Measurements from ENCODE around the gene THSD7A. TPM values are rescaled to one million over a fixed set of nuclear protein-coding genes. Genes with fewer than 3 reads are reported as not detected.

Gene THSD7A
- total RNA-seq, 1 experiment from 2014 or later: 0.68 TPM

DNA sequence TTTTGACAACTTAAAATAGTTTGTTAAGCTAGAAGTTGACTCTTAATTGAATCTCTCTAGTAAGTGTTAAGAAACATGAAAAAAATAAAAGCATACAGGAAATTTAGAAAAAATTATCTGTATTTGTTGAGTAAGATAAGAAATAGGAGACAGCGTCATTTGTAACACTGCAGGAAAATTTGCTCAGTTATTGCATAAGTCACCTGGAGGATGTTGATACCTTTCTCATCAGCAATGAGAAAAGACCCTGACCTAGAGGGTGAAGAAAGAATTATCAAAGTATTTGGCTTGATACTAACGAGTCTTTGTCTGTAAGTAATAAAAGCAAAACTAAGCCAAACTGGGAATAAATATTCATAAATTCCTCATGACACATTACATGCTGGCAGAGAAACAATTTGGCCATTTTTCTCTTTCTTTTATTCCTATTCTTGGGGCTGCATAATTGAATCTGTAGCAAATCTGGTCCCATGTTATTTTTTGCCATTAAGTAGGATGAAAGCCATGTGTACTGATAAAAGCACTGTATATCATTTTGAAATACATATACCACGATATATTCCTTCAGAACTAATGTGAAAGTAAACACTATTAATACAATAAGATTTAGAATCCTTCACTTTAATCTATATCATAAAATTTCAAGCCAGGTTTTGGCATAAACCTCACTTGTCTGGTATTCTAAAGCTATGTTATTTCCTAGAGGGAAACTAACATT is 362.8 kb downstream of the THSD7A start:
- H3K4me1 Mint-ChIP-seq: peaks cover 3% of the 10 kb centered on the region; the same call in 1 of the 2 replicates
- TF ChIP-seq, protein P1, sequence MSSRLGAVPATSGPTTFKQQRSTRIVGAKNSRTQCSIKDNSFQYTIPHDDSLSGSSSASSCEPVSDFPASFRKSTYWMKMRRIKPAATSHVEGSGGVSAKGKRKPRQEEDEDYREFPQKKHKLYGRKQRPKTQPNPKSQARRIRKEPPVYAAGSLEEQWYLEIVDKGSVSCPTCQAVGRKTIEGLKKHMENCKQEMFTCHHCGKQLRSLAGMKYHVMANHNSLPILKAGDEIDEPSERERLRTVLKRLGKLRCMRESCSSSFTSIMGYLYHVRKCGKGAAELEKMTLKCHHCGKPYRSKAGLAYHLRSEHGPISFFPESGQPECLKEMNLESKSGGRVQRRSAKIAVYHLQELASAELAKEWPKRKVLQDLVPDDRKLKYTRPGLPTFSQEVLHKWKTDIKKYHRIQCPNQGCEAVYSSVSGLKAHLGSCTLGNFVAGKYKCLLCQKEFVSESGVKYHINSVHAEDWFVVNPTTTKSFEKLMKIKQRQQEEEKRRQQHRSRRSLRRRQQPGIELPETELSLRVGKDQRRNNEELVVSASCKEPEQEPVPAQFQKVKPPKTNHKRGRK (CRISPR knock-in tag; IDR thresholded peaks at IDR 0.05; ENCODE audit: borderline replicate concordance): no peak
- TF ChIP-seq JAZF1 (CRISPR knock-in tag; IDR thresholded peaks at IDR 0.05): no peak
- TF ChIP-seq ZNF138 (CRISPR knock-in tag; conservative IDR thresholded peaks at IDR 0.05): no peak
- no peak for TF ChIP-seq ZNF281 (CRISPR knock-in tag; IDR thresholded peaks at IDR 0.05)
- no peak for TF ChIP-seq ZNF317 (CRISPR knock-in tag; IDR thresholded peaks at IDR 0.05; ENCODE audit: borderline replicate concordance, low read depth)
- no peak for TF ChIP-seq JUN (CRISPR knock-in tag; IDR thresholded peaks at IDR 0.05)
- no peak for TF ChIP-seq PRRX2 (CRISPR knock-in tag; IDR thresholded peaks at IDR 0.05)
- TF ChIP-seq CREB1 (CRISPR knock-in tag; IDR thresholded peaks at IDR 0.05): no peak
- no peak for TF ChIP-seq HMGXB4 (CRISPR knock-in tag; IDR thresholded peaks at IDR 0.05)
- TF ChIP-seq MYBL2 (CRISPR knock-in tag; IDR thresholded peaks at IDR 0.05): no peak
- TF ChIP-seq, protein P2, sequence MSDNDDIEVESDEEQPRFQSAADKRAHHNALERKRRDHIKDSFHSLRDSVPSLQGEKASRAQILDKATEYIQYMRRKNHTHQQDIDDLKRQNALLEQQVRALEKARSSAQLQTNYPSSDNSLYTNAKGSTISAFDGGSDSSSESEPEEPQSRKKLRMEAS (CRISPR knock-in tag; IDR thresholded peaks at IDR 0.05): no peak
- TF ChIP-seq USF2 (CRISPR knock-in tag; IDR thresholded peaks at IDR 0.05): no peak
- TF ChIP-seq GRHL2 (CRISPR knock-in tag; IDR thresholded peaks at IDR 0.05; ENCODE audit: insufficient replicate concordance, severe bottlenecking): no peak
- H3K27me3 Mint-ChIP-seq (ENCODE audit: low read depth): no peaks in the 10 kb centered on the region
- H3K4me3 Mint-ChIP-seq: no peak overlapping the region
- POLR2A ChIA-PET: no interaction called here
- ATAC-seq (no peak), DNase-seq (ENCODE audit: low spot score) (no peak)
- H3K36me3 Mint-ChIP-seq: no peaks in the 10 kb centered on the region
- H3K9me3 Mint-ChIP-seq: no peaks in the 10 kb centered on the region
- CTCF ChIA-PET: no interaction called here
- H3K27ac Mint-ChIP-seq: no peak overlapping the region

GRCh38 chr7:11466517-11467105 is 365.4 kb downstream of the THSD7A start:
- Mint-ChIP-seq H3K27me3 (ENCODE audit: low read depth) (no peaks in the 10 kb centered on the region), H3K4me1 (peaks cover 3% of the 10 kb centered on the region; the same call in 1 of the 2 replicates), H3K36me3 (no peaks in the 10 kb centered on the region), H3K9me3 (no peaks in the 10 kb centered on the region), H3K4me3 (no peak overlapping the region), H3K27ac (no peak overlapping the region)
- TF ChIP-seq CREM (CRISPR knock-in tag; IDR thresholded peaks at IDR 0.05): no peak
- TF ChIP-seq, protein P3, sequence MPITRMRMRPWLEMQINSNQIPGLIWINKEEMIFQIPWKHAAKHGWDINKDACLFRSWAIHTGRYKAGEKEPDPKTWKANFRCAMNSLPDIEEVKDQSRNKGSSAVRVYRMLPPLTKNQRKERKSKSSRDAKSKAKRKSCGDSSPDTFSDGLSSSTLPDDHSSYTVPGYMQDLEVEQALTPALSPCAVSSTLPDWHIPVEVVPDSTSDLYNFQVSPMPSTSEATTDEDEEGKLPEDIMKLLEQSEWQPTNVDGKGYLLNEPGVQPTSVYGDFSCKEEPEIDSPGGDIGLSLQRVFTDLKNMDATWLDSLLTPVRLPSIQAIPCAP (CRISPR knock-in tag; IDR thresholded peaks at IDR 0.05): no peak
- TF ChIP-seq ESRRA (CRISPR knock-in tag; IDR thresholded peaks at IDR 0.05; ENCODE audit: borderline replicate concordance): no peak
- TF ChIP-seq, protein P4, sequence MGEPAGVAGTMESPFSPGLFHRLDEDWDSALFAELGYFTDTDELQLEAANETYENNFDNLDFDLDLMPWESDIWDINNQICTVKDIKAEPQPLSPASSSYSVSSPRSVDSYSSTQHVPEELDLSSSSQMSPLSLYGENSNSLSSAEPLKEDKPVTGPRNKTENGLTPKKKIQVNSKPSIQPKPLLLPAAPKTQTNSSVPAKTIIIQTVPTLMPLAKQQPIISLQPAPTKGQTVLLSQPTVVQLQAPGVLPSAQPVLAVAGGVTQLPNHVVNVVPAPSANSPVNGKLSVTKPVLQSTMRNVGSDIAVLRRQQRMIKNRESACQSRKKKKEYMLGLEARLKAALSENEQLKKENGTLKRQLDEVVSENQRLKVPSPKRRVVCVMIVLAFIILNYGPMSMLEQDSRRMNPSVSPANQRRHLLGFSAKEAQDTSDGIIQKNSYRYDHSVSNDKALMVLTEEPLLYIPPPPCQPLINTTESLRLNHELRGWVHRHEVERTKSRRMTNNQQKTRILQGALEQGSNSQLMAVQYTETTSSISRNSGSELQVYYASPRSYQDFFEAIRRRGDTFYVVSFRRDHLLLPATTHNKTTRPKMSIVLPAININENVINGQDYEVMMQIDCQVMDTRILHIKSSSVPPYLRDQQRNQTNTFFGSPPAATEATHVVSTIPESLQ (CRISPR knock-in tag; IDR thresholded peaks at IDR 0.05): no peak
- CTCF ChIA-PET: no interaction called here
- POLR2A ChIA-PET: no interaction called here
- no peak for DNase-seq (ENCODE audit: low spot score)
- ATAC-seq: peak; percentile 36; the same call in 1 of the 2 replicates
